Testis (tissue), 2 donors: Measurements from ENCODE around the gene SOCS2.

ENCODE experiments used
- POLR2A ChIP-seq: fragments of 450-650 bp; IDR thresholded peaks from one replicate; pipeline ENCODE4 v1.6.1; 2017; ENCODE audit warnings: antibody characterized with exemption, mild to moderate bottlenecking, moderate library complexity
- TF ChIP-seq, protein P1 (sequence below), 3 experiments: fragments of 450-650 bp in 2 of 3; fragments of 200-600 bp in 1 of 3; sonication (generic) in 1 of 3; IDR thresholded peaks; one replicate each; pipeline ENCODE4 v1.5.1; 2016 to 2019; ENCODE audit warnings: antibody characterized with exemption in 3 of 3, mild to moderate bottlenecking in 2 of 3, moderate library complexity in 1 of 3

GRCh38 chr12:93568091-93568490 lies 4.4 kb upstream of the SOCS2 start:
- no peak for TF ChIP-seq POLR2A
- TF ChIP-seq, protein P1, sequence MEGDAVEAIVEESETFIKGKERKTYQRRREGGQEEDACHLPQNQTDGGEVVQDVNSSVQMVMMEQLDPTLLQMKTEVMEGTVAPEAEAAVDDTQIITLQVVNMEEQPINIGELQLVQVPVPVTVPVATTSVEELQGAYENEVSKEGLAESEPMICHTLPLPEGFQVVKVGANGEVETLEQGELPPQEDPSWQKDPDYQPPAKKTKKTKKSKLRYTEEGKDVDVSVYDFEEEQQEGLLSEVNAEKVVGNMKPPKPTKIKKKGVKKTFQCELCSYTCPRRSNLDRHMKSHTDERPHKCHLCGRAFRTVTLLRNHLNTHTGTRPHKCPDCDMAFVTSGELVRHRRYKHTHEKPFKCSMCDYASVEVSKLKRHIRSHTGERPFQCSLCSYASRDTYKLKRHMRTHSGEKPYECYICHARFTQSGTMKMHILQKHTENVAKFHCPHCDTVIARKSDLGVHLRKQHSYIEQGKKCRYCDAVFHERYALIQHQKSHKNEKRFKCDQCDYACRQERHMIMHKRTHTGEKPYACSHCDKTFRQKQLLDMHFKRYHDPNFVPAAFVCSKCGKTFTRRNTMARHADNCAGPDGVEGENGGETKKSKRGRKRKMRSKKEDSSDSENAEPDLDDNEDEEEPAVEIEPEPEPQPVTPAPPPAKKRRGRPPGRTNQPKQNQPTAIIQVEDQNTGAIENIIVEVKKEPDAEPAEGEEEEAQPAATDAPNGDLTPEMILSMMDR (IDR thresholded peaks at IDR 0.05), result no peak
